Measurements from ENCODE around the gene PKP4.
A peak's percentile ranks its signal among the peaks of the same experiment; 100 is the strongest.

Gene PKP4

GRCh38 chr2:158488442-158489216 is 31.9 kb downstream of the PKP4 start:
- Histone ChIP-seq H3K9me3 (ENCODE audit: control extremely low read depth in 1 of 5, control insufficient read depth in 4 of 5, insufficient read depth in 2 of 5, low read depth in 1 of 5, low read length in 4 of 5) (no peaks in the 10 kb centered on the region), H3K4me3 (ENCODE audit: control insufficient read depth in 1 of 7, extremely low read depth in 1 of 7, insufficient read depth in 4 of 7, low read depth in 2 of 7, low read length in 6 of 7) (no peak overlapping the region), H3K27me3 (replicated peaks in 2 of 5; ENCODE audit: control insufficient read depth in 4 of 5, insufficient read depth in 5 of 5, low read length in 4 of 5) (no peaks in the 10 kb centered on the region), H3K4me1 (ENCODE audit: control extremely low read depth in 1 of 4, control insufficient read depth in 4 of 4, insufficient read depth in 4 of 4, low read length in 3 of 4) (peaks cover 0 to 3% (median 0%) of the 10 kb centered on the region in 4 experiments), H3K27ac (ENCODE audit: insufficient read depth in 1 of 2, low read depth in 1 of 2, low read length in 2 of 2, poor library complexity in 1 of 2, severe bottlenecking in 2 of 2) (no peak overlapping the region), H3K36me3 (ENCODE audit: control insufficient read depth in 4 of 4, insufficient read depth in 4 of 4, low read length in 3 of 4) (no peaks in the 10 kb centered on the region)
- ChIA-PET CTCF (interaction anchor here (1.2 kb wide), 1 partner anchor 24 kb away, joined by 5 read pairs; no protein-coding TSS in a partner anchor), POLR2A (no interaction called here)
- no CpG with 5 or more reads among the region's 2 CpGs for WGBS (ENCODE audit: insufficient coverage)
- DNase-seq = no peak

DNA sequence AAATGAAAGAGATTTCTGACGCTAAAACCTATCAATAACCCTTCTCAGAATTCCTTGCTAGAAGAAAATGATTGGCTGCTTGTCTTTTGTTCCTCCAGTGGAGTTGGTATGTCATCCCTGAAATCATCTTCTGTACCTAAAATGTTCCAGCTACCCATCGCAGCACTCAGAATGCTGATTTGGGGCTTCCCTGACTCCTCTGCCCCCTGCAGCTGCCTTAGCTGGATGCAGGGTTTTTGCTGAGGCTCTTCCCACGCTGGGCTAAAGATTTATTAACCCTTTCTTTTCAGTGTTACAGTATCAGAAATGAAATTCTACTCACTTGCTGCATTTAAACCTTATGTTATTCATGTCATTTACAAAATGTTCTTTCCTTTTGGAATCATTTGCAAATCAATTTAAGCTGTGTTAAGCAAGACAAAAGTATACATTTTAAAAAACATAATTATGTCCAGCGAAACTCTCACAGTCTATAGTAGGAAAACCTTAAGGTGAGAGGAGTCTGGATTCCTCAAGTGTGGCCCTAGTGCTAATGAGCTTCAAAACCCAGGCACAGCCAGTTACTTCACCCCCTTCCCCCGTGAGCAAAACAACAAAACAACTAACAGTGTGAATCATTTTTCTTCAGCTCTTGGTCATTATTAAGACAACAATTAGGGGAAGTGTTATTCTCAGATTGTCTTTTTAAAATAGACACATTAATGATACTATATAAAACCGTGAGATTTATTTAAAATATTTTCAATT is 32.8 kb downstream of the PKP4 start:
- no peaks in the 10 kb centered on the region for H3K27me3 ChIP-seq (replicated peaks in 2 of 5; ENCODE audit: control insufficient read depth in 4 of 5, insufficient read depth in 5 of 5, low read length in 4 of 5)
- DNase-seq = no peak
- WGBS (ENCODE audit: insufficient coverage) = 65% methylated on average over 3 of the region's 6 CpGs
- no peaks in the 10 kb centered on the region for H3K36me3 ChIP-seq (ENCODE audit: control insufficient read depth in 4 of 4, insufficient read depth in 4 of 4, low read length in 3 of 4)
- H3K4me3 ChIP-seq (ENCODE audit: control insufficient read depth in 1 of 7, extremely low read depth in 1 of 7, insufficient read depth in 4 of 7, low read depth in 2 of 7, low read length in 6 of 7) = no peak overlapping the region
- CTCF ChIA-PET = interaction anchor here (0.5 to 2.0 kb wide), 4 partner anchors 8 to 310 kb away, joined by 3 to 6 read pairs (median 4); no protein-coding TSS in a partner anchor
- peaks cover 0 to 3% (median 0%) of the 10 kb centered on the region in 4 experiments for H3K4me1 ChIP-seq (ENCODE audit: control extremely low read depth in 1 of 4, control insufficient read depth in 4 of 4, insufficient read depth in 4 of 4, low read length in 3 of 4)
- H3K9me3 ChIP-seq (ENCODE audit: control extremely low read depth in 1 of 5, control insufficient read depth in 4 of 5, insufficient read depth in 2 of 5, low read depth in 1 of 5, low read length in 4 of 5) = no peaks in the 10 kb centered on the region
- POLR2A ChIA-PET = no interaction called here
- H3K27ac ChIP-seq (ENCODE audit: insufficient read depth in 1 of 2, low read depth in 1 of 2, low read length in 2 of 2, poor library complexity in 1 of 2, severe bottlenecking in 2 of 2) = no peak overlapping the region

DNA sequence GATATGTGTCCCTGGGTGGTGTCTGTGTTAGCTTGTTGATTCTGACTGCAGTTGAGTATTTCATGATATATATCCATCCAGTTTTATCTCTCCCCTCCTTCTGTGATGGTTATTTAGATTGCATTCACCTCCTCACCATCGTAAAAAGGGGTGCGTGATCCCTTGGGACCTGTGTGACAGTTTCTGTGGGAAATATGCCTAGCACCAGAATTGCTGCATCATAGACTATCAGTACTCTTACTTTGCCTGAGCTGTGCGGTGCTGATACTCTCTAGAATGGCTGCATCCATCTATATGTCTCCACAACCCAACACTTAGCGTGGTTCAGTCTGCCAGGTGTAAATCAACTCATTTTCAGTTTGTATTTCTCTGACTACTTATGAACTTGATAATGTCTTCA is 34.3 kb downstream of the PKP4 start:
- 95% methylated on average over 4 of the region's 4 CpGs for WGBS (ENCODE audit: insufficient coverage)
- Histone ChIP-seq H3K4me3 (ENCODE audit: control insufficient read depth in 1 of 7, extremely low read depth in 1 of 7, insufficient read depth in 4 of 7, low read depth in 2 of 7, low read length in 6 of 7) (no peak overlapping the region), H3K9me3 (ENCODE audit: control extremely low read depth in 1 of 5, control insufficient read depth in 4 of 5, insufficient read depth in 2 of 5, low read depth in 1 of 5, low read length in 4 of 5) (no peaks in the 10 kb centered on the region), H3K27me3 (replicated peaks in 2 of 5; ENCODE audit: control insufficient read depth in 4 of 5, insufficient read depth in 5 of 5, low read length in 4 of 5) (no peaks in the 10 kb centered on the region), H3K36me3 (ENCODE audit: control insufficient read depth in 4 of 4, insufficient read depth in 4 of 4, low read length in 3 of 4) (no peaks in the 10 kb centered on the region), H3K27ac (ENCODE audit: insufficient read depth in 1 of 2, low read depth in 1 of 2, low read length in 2 of 2, poor library complexity in 1 of 2, severe bottlenecking in 2 of 2) (no peak overlapping the region), H3K4me1 (ENCODE audit: control extremely low read depth in 1 of 4, control insufficient read depth in 4 of 4, insufficient read depth in 4 of 4, low read length in 3 of 4) (peaks cover 0 to 3% (median 0%) of the 10 kb centered on the region in 4 experiments)
- DNase-seq = no peak
- ChIA-PET CTCF (interaction anchor here (1.4 to 2.0 kb wide), 2 partner anchors 10 to 311 kb away, joined by 6 read pairs; no protein-coding TSS in a partner anchor), POLR2A (no interaction called here)

GRCh38 chr2:158493458-158493857 is 36.7 kb downstream of the PKP4 start:
- DNase-seq = peak in 1 of 3 donors; percentile 21
- Histone ChIP-seq H3K4me1 (ENCODE audit: control extremely low read depth in 1 of 4, control insufficient read depth in 4 of 4, insufficient read depth in 4 of 4, low read length in 3 of 4) (peaks cover 0 to 3% (median 0%) of the 10 kb centered on the region in 4 experiments), H3K4me3 (ENCODE audit: control insufficient read depth in 1 of 7, extremely low read depth in 1 of 7, insufficient read depth in 4 of 7, low read depth in 2 of 7, low read length in 6 of 7) (no peak overlapping the region), H3K36me3 (ENCODE audit: control insufficient read depth in 4 of 4, insufficient read depth in 4 of 4, low read length in 3 of 4) (no peaks in the 10 kb centered on the region), H3K27ac (ENCODE audit: insufficient read depth in 1 of 2, low read depth in 1 of 2, low read length in 2 of 2, poor library complexity in 1 of 2, severe bottlenecking in 2 of 2) (no peak overlapping the region), H3K9me3 (ENCODE audit: control extremely low read depth in 1 of 5, control insufficient read depth in 4 of 5, insufficient read depth in 2 of 5, low read depth in 1 of 5, low read length in 4 of 5) (no peaks in the 10 kb centered on the region), H3K27me3 (replicated peaks in 2 of 5; ENCODE audit: control insufficient read depth in 4 of 5, insufficient read depth in 5 of 5, low read length in 4 of 5) (no peaks in the 10 kb centered on the region)
- 100% methylated on average over 2 of the region's 2 CpGs for WGBS (ENCODE audit: insufficient coverage)
- POLR2A ChIA-PET = no interaction called here
- CTCF ChIA-PET = interaction anchor here (0.7 to 0.8 kb wide), 2 partner anchors 260 to 809 kb away, joined by 3 read pairs; no protein-coding TSS in a partner anchor

GRCh38 chr2:158495175-158495574 is 38.4 kb downstream of the PKP4 start:
- Histone ChIP-seq H3K4me1 (ENCODE audit: control extremely low read depth in 1 of 4, control insufficient read depth in 4 of 4, insufficient read depth in 4 of 4, low read length in 3 of 4) (no peaks in the 10 kb centered on the region), H3K4me3 (ENCODE audit: control insufficient read depth in 1 of 7, extremely low read depth in 1 of 7, insufficient read depth in 4 of 7, low read depth in 2 of 7, low read length in 6 of 7) (no peak overlapping the region), H3K36me3 (ENCODE audit: control insufficient read depth in 4 of 4, insufficient read depth in 4 of 4, low read length in 3 of 4) (no peaks in the 10 kb centered on the region), H3K9me3 (ENCODE audit: control extremely low read depth in 1 of 5, control insufficient read depth in 4 of 5, insufficient read depth in 2 of 5, low read depth in 1 of 5, low read length in 4 of 5) (no peaks in the 10 kb centered on the region), H3K27ac (ENCODE audit: insufficient read depth in 1 of 2, low read depth in 1 of 2, low read length in 2 of 2, poor library complexity in 1 of 2, severe bottlenecking in 2 of 2) (no peak overlapping the region), H3K27me3 (replicated peaks in 2 of 5; ENCODE audit: control insufficient read depth in 4 of 5, insufficient read depth in 5 of 5, low read length in 4 of 5) (no peaks in the 10 kb centered on the region)
- DNase-seq = no peak
- POLR2A ChIA-PET = no interaction called here
- CTCF ChIA-PET = no interaction called here
- WGBS (ENCODE audit: insufficient coverage) = 100% methylated on average over 3 of the region's 5 CpGs

DNA sequence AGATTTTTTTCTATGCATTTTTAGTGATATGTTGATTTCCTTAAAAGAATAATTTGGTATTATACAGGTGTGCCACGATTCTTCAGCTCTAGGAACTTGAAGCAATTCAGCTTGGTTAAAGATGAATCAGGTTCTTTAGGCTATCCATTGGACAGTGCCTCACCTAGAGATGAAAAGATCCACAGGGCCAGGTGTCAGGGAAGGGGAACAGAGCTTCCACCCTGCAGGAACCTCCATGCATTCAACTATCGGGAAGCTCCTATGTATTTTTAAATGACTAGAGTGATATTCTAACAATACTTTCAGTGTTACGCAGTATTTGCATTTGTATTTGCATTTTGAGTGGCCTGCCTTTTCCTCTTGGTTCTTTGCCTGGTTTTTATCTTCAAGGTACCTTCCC is 40.2 kb downstream of the PKP4 start:
- Histone ChIP-seq H3K27ac (ENCODE audit: insufficient read depth in 1 of 2, low read depth in 1 of 2, low read length in 2 of 2, poor library complexity in 1 of 2, severe bottlenecking in 2 of 2) (no peak overlapping the region), H3K4me3 (ENCODE audit: control insufficient read depth in 1 of 7, extremely low read depth in 1 of 7, insufficient read depth in 4 of 7, low read depth in 2 of 7, low read length in 6 of 7) (no peak overlapping the region), H3K36me3 (ENCODE audit: control insufficient read depth in 4 of 4, insufficient read depth in 4 of 4, low read length in 3 of 4) (no peaks in the 10 kb centered on the region), H3K4me1 (ENCODE audit: control extremely low read depth in 1 of 4, control insufficient read depth in 4 of 4, insufficient read depth in 4 of 4, low read length in 3 of 4) (no peaks in the 10 kb centered on the region), H3K27me3 (replicated peaks in 2 of 5; ENCODE audit: control insufficient read depth in 4 of 5, insufficient read depth in 5 of 5, low read length in 4 of 5) (no peaks in the 10 kb centered on the region), H3K9me3 (ENCODE audit: control extremely low read depth in 1 of 5, control insufficient read depth in 4 of 5, insufficient read depth in 2 of 5, low read depth in 1 of 5, low read length in 4 of 5) (no peaks in the 10 kb centered on the region)
- no peak for DNase-seq
- CTCF ChIA-PET = no interaction called here
- POLR2A ChIA-PET = no interaction called here
- 100% methylated on average over 3 of the region's 3 CpGs for WGBS (ENCODE audit: insufficient coverage)

DNA sequence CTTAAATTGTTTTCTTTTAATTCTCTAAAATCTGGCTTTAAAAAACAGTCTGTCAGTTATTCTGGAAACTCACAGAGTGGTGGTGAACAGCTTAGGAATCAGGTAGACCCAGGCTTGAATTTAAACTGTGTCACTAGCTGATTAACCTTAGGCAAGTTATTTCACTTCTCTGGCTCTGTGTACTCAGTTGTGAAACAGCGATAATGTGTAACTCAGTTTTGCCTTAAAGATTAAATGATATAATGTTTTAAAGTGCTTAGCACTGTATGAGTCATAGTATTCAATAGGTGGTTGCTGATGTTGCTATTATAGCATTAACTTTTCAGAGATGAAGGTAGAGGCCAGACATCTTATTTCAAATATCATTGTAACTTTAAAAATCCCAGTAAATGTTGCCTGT is 40.7 kb downstream of the PKP4 start:
- ChIA-PET CTCF (no interaction called here), POLR2A (no interaction called here)
- Histone ChIP-seq H3K36me3 (ENCODE audit: control insufficient read depth in 4 of 4, insufficient read depth in 4 of 4, low read length in 3 of 4) (no peaks in the 10 kb centered on the region), H3K9me3 (ENCODE audit: control extremely low read depth in 1 of 5, control insufficient read depth in 4 of 5, insufficient read depth in 2 of 5, low read depth in 1 of 5, low read length in 4 of 5) (no peaks in the 10 kb centered on the region), H3K27ac (ENCODE audit: insufficient read depth in 1 of 2, low read depth in 1 of 2, low read length in 2 of 2, poor library complexity in 1 of 2, severe bottlenecking in 2 of 2) (no peak overlapping the region), H3K4me3 (ENCODE audit: control insufficient read depth in 1 of 7, extremely low read depth in 1 of 7, insufficient read depth in 4 of 7, low read depth in 2 of 7, low read length in 6 of 7) (no peak overlapping the region), H3K27me3 (replicated peaks in 2 of 5; ENCODE audit: control insufficient read depth in 4 of 5, insufficient read depth in 5 of 5, low read length in 4 of 5) (no peaks in the 10 kb centered on the region), H3K4me1 (ENCODE audit: control extremely low read depth in 1 of 4, control insufficient read depth in 4 of 4, insufficient read depth in 4 of 4, low read length in 3 of 4) (no peaks in the 10 kb centered on the region)
- WGBS (ENCODE audit: insufficient coverage) = 100% methylated on average over 1 of the region's 1 CpG
- DNase-seq = no peak
